ENCODE measurements around the gene SLC31A1.
"Not testable (repeated sequence)": the region's sequence is repeated elsewhere in the genome, so short reads cannot be mapped to it uniquely, and the experiment has no call there.

Gene SLC31A1

DNA sequence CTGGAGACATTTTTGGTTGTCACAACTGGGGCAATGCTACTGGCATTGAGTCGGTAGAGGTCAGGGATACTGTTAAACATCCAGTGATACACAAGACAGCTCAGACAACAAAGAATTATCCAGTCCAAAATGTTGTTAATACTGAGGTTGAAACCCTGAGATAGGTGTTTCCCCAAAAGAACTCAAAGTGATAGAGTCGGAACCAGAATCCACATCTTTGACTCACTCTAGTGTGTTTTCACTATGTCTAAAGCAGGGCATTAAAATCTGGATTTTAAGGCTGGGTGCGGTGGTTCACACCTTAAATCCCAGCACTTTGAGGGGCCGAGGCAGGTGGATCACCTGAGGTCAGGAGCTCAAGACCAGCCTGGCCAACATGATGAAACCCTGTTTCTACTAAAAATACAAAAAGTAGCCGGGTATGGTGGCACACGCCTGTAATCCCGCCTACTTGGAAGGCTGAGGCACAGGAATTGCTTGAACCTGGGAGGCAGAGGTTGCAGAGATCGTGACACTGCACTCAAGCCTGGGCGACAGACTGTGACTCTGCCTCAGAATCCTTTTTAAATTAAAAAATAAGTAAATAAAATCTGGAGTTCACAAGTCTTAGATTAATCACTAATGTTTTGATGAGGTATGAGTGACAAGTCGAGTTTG lies 17.0 kb downstream of the SLC31A1 start:
- peaks cover 8% of the 10 kb centered on the region for H3K79me2 ChIP-seq (ENCODE audit: control insufficient read depth, insufficient read depth, low read length, unreplicated experiment)
- no peaks in the 10 kb centered on the region for H3K27me3 ChIP-seq (ENCODE audit: insufficient read depth, low read length)
- H3K4me1 ChIP-seq (ENCODE audit: control insufficient read depth, insufficient read depth, low read length, unreplicated experiment), result peaks cover 13% of the 10 kb centered on the region
- H2AFZ ChIP-seq (ENCODE audit: low read length, unreplicated experiment), result no peak overlapping the region
- no peaks in the 10 kb centered on the region for H3K36me3 ChIP-seq (ENCODE audit: insufficient read depth, low read length)
- H3K27ac ChIP-seq (ENCODE audit: low read depth, low read length), result no peak overlapping the region
- H3K4me3 ChIP-seq (ENCODE audit: low read depth, low read length), result no peak overlapping the region

DNA sequence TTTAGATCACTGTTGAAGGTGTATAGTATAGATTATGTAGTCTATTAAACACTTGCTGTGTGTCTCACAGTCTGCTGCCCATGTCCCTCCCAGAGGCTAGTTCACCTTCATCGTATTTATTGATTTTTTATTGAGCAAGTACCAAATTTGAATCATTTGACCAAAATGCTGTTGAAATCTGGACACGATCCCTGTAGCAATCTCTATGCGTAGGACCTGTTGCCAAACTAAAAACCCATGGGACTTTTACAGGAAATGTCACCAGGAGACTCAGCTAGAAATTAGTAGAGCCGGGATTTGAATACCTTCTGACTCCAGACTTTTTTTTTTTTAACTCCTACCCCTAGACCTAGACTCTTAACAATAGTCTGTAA lies 17.5 kb downstream of the SLC31A1 start:
- Histone ChIP-seq H3K27ac (ENCODE audit: low read depth, low read length) (no peak overlapping the region), H3K36me3 (ENCODE audit: insufficient read depth, low read length) (no peaks in the 10 kb centered on the region), H3K79me2 (ENCODE audit: control insufficient read depth, insufficient read depth, low read length, unreplicated experiment) (peaks cover 6% of the 10 kb centered on the region), H3K27me3 (ENCODE audit: insufficient read depth, low read length) (no peaks in the 10 kb centered on the region), H2AFZ (ENCODE audit: low read length, unreplicated experiment) (no peak overlapping the region), H3K4me3 (ENCODE audit: low read depth, low read length) (no peak overlapping the region), H3K4me1 (ENCODE audit: control insufficient read depth, insufficient read depth, low read length, unreplicated experiment) (peaks cover 8% of the 10 kb centered on the region)

- Histone ChIP-seq H3K4me1 (ENCODE audit: control insufficient read depth, insufficient read depth, low read length, unreplicated experiment) (peaks cover 8% of the 10 kb centered on the region), H2AFZ (ENCODE audit: low read length, unreplicated experiment) (no peak overlapping the region), H3K27me3 (ENCODE audit: insufficient read depth, low read length) (no peaks in the 10 kb centered on the region), H3K27ac (ENCODE audit: low read depth, low read length) (no peak overlapping the region), H3K4me3 (ENCODE audit: low read depth, low read length) (no peak overlapping the region), H3K36me3 (ENCODE audit: insufficient read depth, low read length) (no peaks in the 10 kb centered on the region), H3K79me2 (ENCODE audit: control insufficient read depth, insufficient read depth, low read length, unreplicated experiment) (peaks cover 12% of the 10 kb centered on the region)
Observed at GRCh38 chr9:113241161-113241560, 19.8 kb downstream of the SLC31A1 start.

DNA sequence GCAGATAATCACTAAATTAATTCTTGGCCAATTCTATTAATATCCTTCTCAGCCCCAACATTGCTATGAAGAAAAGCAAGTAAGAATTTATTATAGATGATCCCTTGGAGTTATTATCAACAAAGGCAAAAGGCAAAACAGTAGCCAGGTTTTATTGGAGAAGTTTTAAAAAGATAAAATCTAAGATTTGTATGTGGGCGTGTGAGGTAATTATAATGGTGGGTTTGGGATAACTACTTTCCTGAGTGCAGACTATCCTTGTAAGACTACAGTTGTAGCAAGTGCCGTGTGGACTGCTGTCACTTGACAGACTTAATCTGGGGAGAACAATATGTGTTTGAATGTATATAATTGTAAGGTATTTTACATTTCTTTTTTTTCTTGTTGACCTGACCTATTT lies 23.2 kb downstream of the SLC31A1 start:
- Histone ChIP-seq H2AFZ (ENCODE audit: low read length, unreplicated experiment) (no peak overlapping the region), H3K4me1 (ENCODE audit: control insufficient read depth, insufficient read depth, low read length, unreplicated experiment) (no peaks in the 10 kb centered on the region), H3K36me3 (ENCODE audit: insufficient read depth, low read length) (no peaks in the 10 kb centered on the region), H3K79me2 (ENCODE audit: control insufficient read depth, insufficient read depth, low read length, unreplicated experiment) (peaks cover 12% of the 10 kb centered on the region), H3K4me3 (ENCODE audit: low read depth, low read length) (no peak overlapping the region), H3K27ac (ENCODE audit: low read depth, low read length) (no peak overlapping the region), H3K27me3 (ENCODE audit: insufficient read depth, low read length) (no peaks in the 10 kb centered on the region)

GRCh38 chr9:113245894-113246293 lies 24.6 kb downstream of the SLC31A1 start:
- no peaks in the 10 kb centered on the region for H3K4me1 ChIP-seq (ENCODE audit: control insufficient read depth, insufficient read depth, low read length, unreplicated experiment)
- peaks cover 12% of the 10 kb centered on the region for H3K79me2 ChIP-seq (ENCODE audit: control insufficient read depth, insufficient read depth, low read length, unreplicated experiment)
- no peaks in the 10 kb centered on the region for H3K36me3 ChIP-seq (ENCODE audit: insufficient read depth, low read length)
- no peak overlapping the region for H3K4me3 ChIP-seq (ENCODE audit: low read depth, low read length)
- H3K27ac ChIP-seq (ENCODE audit: low read depth, low read length), result no peak overlapping the region
- no peak overlapping the region for H2AFZ ChIP-seq (ENCODE audit: low read length, unreplicated experiment)
- H3K27me3 ChIP-seq (ENCODE audit: insufficient read depth, low read length), result no peaks in the 10 kb centered on the region

DNA sequence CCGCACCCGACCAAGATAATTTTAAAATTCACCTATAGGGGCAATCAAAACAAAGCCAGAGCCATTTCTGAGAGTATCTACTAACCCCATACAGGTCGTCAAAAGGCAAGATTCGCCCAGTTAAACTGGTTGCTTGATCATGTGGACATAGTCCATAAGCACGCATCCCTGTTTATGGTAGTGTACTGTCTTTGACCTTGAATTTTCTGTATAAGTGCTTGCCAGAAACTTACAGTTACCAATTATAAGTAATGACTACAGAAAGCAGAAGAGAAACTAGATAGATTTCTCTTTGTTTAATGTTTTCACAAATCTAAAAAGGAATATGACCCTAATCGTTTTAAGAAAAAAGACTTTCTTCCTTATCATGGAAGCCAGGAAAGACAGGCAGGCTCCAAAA lies 25.6 kb downstream of the SLC31A1 start:
- Histone ChIP-seq H2AFZ (ENCODE audit: low read length, unreplicated experiment) (no peak overlapping the region), H3K4me1 (ENCODE audit: control insufficient read depth, insufficient read depth, low read length, unreplicated experiment) (no peaks in the 10 kb centered on the region), H3K27me3 (ENCODE audit: insufficient read depth, low read length) (no peaks in the 10 kb centered on the region), H3K36me3 (ENCODE audit: insufficient read depth, low read length) (no peaks in the 10 kb centered on the region), H3K27ac (ENCODE audit: low read depth, low read length) (no peak overlapping the region), H3K4me3 (ENCODE audit: low read depth, low read length) (no peak overlapping the region), H3K79me2 (ENCODE audit: control insufficient read depth, insufficient read depth, low read length, unreplicated experiment) (peaks cover 7% of the 10 kb centered on the region)

DNA sequence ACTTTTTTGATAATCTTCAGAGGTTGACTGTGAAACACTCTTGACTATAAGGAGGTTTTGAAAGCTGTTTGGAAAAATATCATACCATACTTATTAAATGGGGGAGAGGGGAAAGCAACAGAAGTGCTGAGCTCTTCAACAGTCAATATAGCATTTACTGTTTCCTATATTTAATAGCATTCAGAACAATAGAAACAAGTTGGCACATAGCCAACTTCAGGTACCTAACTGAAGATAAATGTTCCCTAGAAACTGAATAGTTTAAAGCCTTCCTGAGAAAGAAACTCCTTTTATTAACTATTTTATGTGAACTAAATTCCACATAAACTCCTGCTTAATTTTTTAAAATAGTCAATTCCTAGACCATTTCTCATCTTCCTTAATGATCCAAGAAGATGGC lies 26.3 kb downstream of the SLC31A1 start:
- no peak overlapping the region for H3K4me3 ChIP-seq (ENCODE audit: low read depth, low read length)
- no peak overlapping the region for H3K27ac ChIP-seq (ENCODE audit: low read depth, low read length)
- H3K27me3 ChIP-seq (ENCODE audit: insufficient read depth, low read length), result no peaks in the 10 kb centered on the region
- peaks cover 11% of the 10 kb centered on the region for H3K79me2 ChIP-seq (ENCODE audit: control insufficient read depth, insufficient read depth, low read length, unreplicated experiment)
- no peak overlapping the region for H2AFZ ChIP-seq (ENCODE audit: low read length, unreplicated experiment)
- H3K4me1 ChIP-seq (ENCODE audit: control insufficient read depth, insufficient read depth, low read length, unreplicated experiment), result no peaks in the 10 kb centered on the region
- H3K36me3 ChIP-seq (ENCODE audit: insufficient read depth, low read length), result no peaks in the 10 kb centered on the region

GRCh38 chr9:113249661-113250060 lies 28.3 kb downstream of the SLC31A1 start:
- not testable (repeated sequence) for H3K4me1 ChIP-seq (ENCODE audit: control insufficient read depth, insufficient read depth, low read length, unreplicated experiment); H3K27me3 ChIP-seq (ENCODE audit: insufficient read depth, low read length); H2AFZ ChIP-seq (ENCODE audit: low read length, unreplicated experiment); H3K36me3 ChIP-seq (ENCODE audit: insufficient read depth, low read length); H3K4me3 ChIP-seq (ENCODE audit: low read depth, low read length); H3K27ac ChIP-seq (ENCODE audit: low read depth, low read length)
- peaks cover 12% of the 10 kb centered on the region for H3K79me2 ChIP-seq (ENCODE audit: control insufficient read depth, insufficient read depth, low read length, unreplicated experiment)

DNA sequence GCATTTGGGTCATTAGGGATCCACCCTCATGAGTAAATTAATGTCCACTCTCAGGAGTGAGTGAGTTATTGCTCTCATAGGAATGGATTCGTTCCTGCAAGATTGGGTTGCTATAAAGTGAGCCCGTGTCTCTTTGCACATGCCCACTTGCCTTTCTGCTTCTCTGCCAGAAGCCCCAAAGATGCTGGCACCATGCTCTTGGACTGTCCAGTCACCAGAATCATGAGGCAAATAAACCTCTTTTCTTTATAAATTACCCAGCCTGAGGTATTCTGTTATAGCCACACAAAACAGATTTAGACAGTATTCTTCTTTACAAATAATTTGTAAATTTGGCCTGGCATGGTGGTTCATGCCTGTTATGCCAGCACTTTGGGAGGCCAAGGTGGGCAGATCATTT lies 29.5 kb downstream of the SLC31A1 start:
- Histone ChIP-seq H3K36me3 (ENCODE audit: insufficient read depth, low read length) (no peaks in the 10 kb centered on the region), H2AFZ (ENCODE audit: low read length, unreplicated experiment) (no peak overlapping the region), H3K79me2 (ENCODE audit: control insufficient read depth, insufficient read depth, low read length, unreplicated experiment) (peaks cover 4% of the 10 kb centered on the region), H3K27ac (ENCODE audit: low read depth, low read length) (no peak overlapping the region), H3K27me3 (ENCODE audit: insufficient read depth, low read length) (no peaks in the 10 kb centered on the region), H3K4me3 (ENCODE audit: low read depth, low read length) (no peak overlapping the region), H3K4me1 (ENCODE audit: control insufficient read depth, insufficient read depth, low read length, unreplicated experiment) (no peaks in the 10 kb centered on the region)

DNA sequence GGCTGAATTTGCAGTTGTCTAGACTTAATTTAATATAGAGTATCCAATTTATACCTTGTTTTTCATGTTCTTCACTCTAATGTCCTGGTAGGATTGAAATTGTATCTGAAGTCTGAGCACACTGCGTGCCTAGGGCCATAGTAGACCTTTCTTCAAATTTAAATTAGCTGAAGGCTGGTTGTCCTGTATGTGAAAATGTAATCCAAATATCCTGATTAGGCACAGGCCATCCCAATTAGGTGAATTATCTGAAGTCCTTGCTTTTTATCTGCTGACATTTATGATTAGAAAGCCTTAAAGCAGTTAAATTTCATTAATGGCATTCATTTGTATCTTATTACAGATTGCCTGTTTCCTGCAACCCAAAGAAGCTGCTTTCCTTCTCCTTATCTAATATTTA lies 33.6 kb downstream of the SLC31A1 start:
- no peaks in the 10 kb centered on the region for H3K4me1 ChIP-seq (ENCODE audit: control insufficient read depth, insufficient read depth, low read length, unreplicated experiment)
- H3K27ac ChIP-seq (ENCODE audit: low read depth, low read length), result no peak overlapping the region
- H3K36me3 ChIP-seq (ENCODE audit: insufficient read depth, low read length), result peaks cover 10% of the 10 kb centered on the region
- H2AFZ ChIP-seq (ENCODE audit: low read length, unreplicated experiment), result no peak overlapping the region
- H3K4me3 ChIP-seq (ENCODE audit: low read depth, low read length), result no peak overlapping the region
- H3K79me2 ChIP-seq (ENCODE audit: control insufficient read depth, insufficient read depth, low read length, unreplicated experiment), result peaks cover 4% of the 10 kb centered on the region
- H3K27me3 ChIP-seq (ENCODE audit: insufficient read depth, low read length), result no peaks in the 10 kb centered on the region

DNA sequence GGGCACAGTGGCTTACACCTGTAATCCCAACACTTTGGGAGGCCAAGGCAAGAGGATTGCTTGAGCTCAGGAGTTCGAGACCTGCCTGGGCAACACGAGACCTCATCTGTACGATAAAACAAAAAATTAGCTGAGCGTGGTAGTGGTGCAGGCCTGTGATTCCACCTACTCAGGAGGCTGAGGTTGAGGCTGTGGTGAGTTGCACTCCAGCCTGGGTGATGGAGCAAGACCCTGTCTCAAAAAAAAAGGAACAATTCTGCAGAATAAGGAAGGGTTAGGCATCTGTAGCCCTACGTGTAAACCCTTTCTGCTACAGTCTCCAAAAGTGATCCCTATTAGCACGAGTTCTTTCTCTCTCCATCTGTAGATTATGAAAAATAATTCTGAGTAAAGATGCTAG lies 34.1 kb downstream of the SLC31A1 start:
- no peak overlapping the region for H3K27ac ChIP-seq (ENCODE audit: low read depth, low read length)
- no peaks in the 10 kb centered on the region for H3K4me1 ChIP-seq (ENCODE audit: control insufficient read depth, insufficient read depth, low read length, unreplicated experiment)
- peaks cover 4% of the 10 kb centered on the region for H3K79me2 ChIP-seq (ENCODE audit: control insufficient read depth, insufficient read depth, low read length, unreplicated experiment)
- H3K27me3 ChIP-seq (ENCODE audit: insufficient read depth, low read length), result no peaks in the 10 kb centered on the region
- peaks cover 11% of the 10 kb centered on the region for H3K36me3 ChIP-seq (ENCODE audit: insufficient read depth, low read length)
- no peak overlapping the region for H2AFZ ChIP-seq (ENCODE audit: low read length, unreplicated experiment)
- no peak overlapping the region for H3K4me3 ChIP-seq (ENCODE audit: low read depth, low read length)

All from ACC112 (cell line).